PC-3 (cell line): ENCODE measurements around the gene DYNC1LI2. TPM values are rescaled to one million over a fixed set of nuclear protein-coding genes. Genes with fewer than 3 reads are reported as not detected.
"Not testable (repeated sequence)": the region's sequence is repeated elsewhere in the genome, so short reads cannot be mapped to it uniquely, and the experiment has no call there.

ENCODE experiments used
- ATAC-seq: fragments of 200-7000 bp; cut with Tn5 transposase; 2 replicates; pipeline ENCODE4 v1.9.1; 2020; ENCODE audit warnings: mild to moderate bottlenecking, moderate library complexity
- BruUV-seq: library from RNA; stranded (reverse); fragments of 400-500 nt; replicated peaks from 2 replicates; lab custom pipeline; 2021; lab: Mats Ljungman, UMichigan
- CTCF ChIA-PET: fragments of 300-600 bp; sonication (Branson Sonifier 250); formaldehyde crosslinking; loops from one replicate; lab custom pipeline; 2022; ENCODE audit warnings: antibody characterized with exemption; lab: Charles Lee
- POLR2A ChIA-PET: fragments of 300-600 bp; sonication (Branson Sonifier 250); formaldehyde crosslinking; loops from one replicate; lab custom pipeline; 2022; ENCODE audit warnings: antibody characterized with exemption; ENCODE audit not compliant: unreplicated experiment; lab: Charles Lee
- DNase-seq: peaks from one replicate; pipeline ENCODE4 v3.0.0-alpha.2; 2015
- H2AFZ ChIP-seq: fragments of 300-600 bp; sonication (generic); 2 replicates; pipeline ENCODE4 v1.6.0; 2016; ENCODE audit warnings: antibody characterized with exemption, low read length
- H3F3A ChIP-seq: fragments of 300-600 bp; sonication (generic); one replicate; pipeline ENCODE4 v1.6.0; 2017; ENCODE audit warnings: antibody characterized with exemption, low read length, control low read depth, mild to moderate bottlenecking; ENCODE audit not compliant: unreplicated experiment
- H3K27ac ChIP-seq: fragments of 300-600 bp; sonication (generic); 2 replicates; pipeline ENCODE4 v1.5.1; 2016; ENCODE audit warnings: mild to moderate bottlenecking, low read length
- H3K27me3 ChIP-seq: fragments of 300-600 bp; sonication (generic); 2 replicates; pipeline ENCODE4 v1.6.1; 2016; ENCODE audit warnings: low read length, mixed read lengths
- H3K36me3 ChIP-seq: fragments of 300-600 bp; sonication (generic); 2 replicates; pipeline ENCODE4 v1.6.1; 2016; ENCODE audit warnings: low read depth, mixed run types, low read length, mixed read lengths
- H3K4me1 ChIP-seq: fragments of 300-600 bp; sonication (generic); 2 replicates; pipeline ENCODE4 v1.5.1; 2016; ENCODE audit warnings: low read length; ENCODE audit not compliant: insufficient read depth
- H3K4me2 ChIP-seq: fragments of 300-600 bp; sonication (generic); 2 replicates; pipeline ENCODE4 v1.6.0; 2016; ENCODE audit warnings: low read length
- H3K4me3 ChIP-seq: fragments of 300-600 bp; sonication (generic); 2 replicates; pipeline ENCODE4 v1.5.1; 2016; ENCODE audit warnings: mild to moderate bottlenecking, low read length, mixed read lengths
- H3K79me2 ChIP-seq: fragments of 300-600 bp; sonication (generic); 2 replicates; pipeline ENCODE4 v1.6.1; 2017; ENCODE audit warnings: low read length, mixed read lengths
- H3K9ac ChIP-seq: fragments of 300-600 bp; sonication (generic); 2 replicates; pipeline ENCODE4 v1.6.0; 2016; ENCODE audit warnings: mild to moderate bottlenecking, low read length
- H3K9me2 ChIP-seq: fragments of 300-600 bp; sonication (generic); replicated peaks from 2 replicates; pipeline ENCODE4 v1.6.1; 2016; ENCODE audit warnings: mixed run types, low read length, mixed read lengths
- H3K9me3 ChIP-seq: fragments of 300-600 bp; sonication (generic); 2 replicates; pipeline ENCODE4 v1.6.1; 2016; ENCODE audit warnings: low read length, mixed read lengths
- H4K20me1 ChIP-seq: fragments of 300-600 bp; sonication (generic); 2 replicates; pipeline ENCODE4 v1.6.1; 2016; ENCODE audit warnings: low read length, mixed read lengths
- EZH2 ChIP-seq: fragments of 300-600 bp; sonication (generic); IDR thresholded peaks from one replicate; pipeline ENCODE4 v1.6.1; 2017; ENCODE audit warnings: antibody characterized with exemption, mild to moderate bottlenecking, low read length; ENCODE audit not compliant: unreplicated experiment
- EZH2phosphoT487 ChIP-seq: fragments of 300-600 bp; sonication (generic); IDR thresholded peaks from 2 replicates; pipeline ENCODE4 v1.6.1; 2018; ENCODE audit warnings: mild to moderate bottlenecking, antibody characterized with exemption, low read length, borderline replicate concordance
- intact Hi-C: fragments of 100-400 bp; cut with micrococcal nuclease; formaldehyde crosslinking; loops from 2 replicates; pipeline ENCODE4 v1.9.0; 2023
- total RNA-seq: library from RNA; depleted of rRNA; stranded (reverse); fragments of >200 nt; gene quantifications from 2 replicates; pipeline ENCODE4 v1.2.3, GENCODE V29; 2014
- TF ChIP-seq, protein P1 (sequence below): fragments of 300-600 bp; sonication (generic); conservative IDR thresholded peaks from 2 replicates; pipeline ENCODE4 v1.5.1; 2017; ENCODE audit warnings: antibody characterized with exemption, low read depth, mild to moderate bottlenecking, low read length

The DYNC1LI2 gene
- total RNA-seq, 1 experiment from 2014 or later, result 63.9 TPM

DNA sequence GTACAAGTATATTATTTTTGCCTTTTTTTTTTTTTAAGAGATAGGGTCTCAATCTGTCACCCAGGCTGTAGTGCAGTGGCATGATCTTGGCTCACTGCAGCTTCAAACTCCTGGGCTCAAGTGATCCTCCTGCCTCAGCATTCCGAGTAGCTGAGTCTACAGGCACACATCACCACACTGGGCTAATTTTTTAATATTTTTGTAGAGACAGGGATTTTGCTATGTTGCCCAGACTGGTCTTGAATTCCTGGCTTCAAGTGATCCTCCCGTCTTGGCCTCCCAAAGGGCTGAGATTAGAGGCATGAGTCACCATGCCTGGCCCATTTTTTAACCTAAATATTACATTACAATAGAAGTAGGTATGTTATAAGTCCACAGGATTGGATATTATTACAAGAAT is 46.8 kb upstream of the DYNC1LI2 start:
- CTCF ChIA-PET, result interaction anchor here (0.6 kb wide), 1 partner anchor 70 kb away, joined by 3 read pairs; no protein-coding TSS in a partner anchor
- intact Hi-C loops, result no loop called here
- Histone ChIP-seq H3K9me3 (no peaks in the 10 kb centered on the region), H4K20me1 (no peaks in the 10 kb centered on the region), H3K27me3 (no peaks in the 10 kb centered on the region), H3K9me2 (no peaks in the 10 kb centered on the region), H3K9ac (no peak overlapping the region), H3K36me3 (no peaks in the 10 kb centered on the region; the same call in 1 of the 2 replicates), H3K4me1 (no peaks in the 10 kb centered on the region), H3F3A (no peaks in the 10 kb centered on the region), H3K4me3 (no peak overlapping the region), H3K79me2 (no peaks in the 10 kb centered on the region), H3K27ac (no peak overlapping the region), H3K4me2 (no peak overlapping the region), H2AFZ (no peak overlapping the region)
- DNase-seq, result no peak
- TF ChIP-seq, protein P1, sequence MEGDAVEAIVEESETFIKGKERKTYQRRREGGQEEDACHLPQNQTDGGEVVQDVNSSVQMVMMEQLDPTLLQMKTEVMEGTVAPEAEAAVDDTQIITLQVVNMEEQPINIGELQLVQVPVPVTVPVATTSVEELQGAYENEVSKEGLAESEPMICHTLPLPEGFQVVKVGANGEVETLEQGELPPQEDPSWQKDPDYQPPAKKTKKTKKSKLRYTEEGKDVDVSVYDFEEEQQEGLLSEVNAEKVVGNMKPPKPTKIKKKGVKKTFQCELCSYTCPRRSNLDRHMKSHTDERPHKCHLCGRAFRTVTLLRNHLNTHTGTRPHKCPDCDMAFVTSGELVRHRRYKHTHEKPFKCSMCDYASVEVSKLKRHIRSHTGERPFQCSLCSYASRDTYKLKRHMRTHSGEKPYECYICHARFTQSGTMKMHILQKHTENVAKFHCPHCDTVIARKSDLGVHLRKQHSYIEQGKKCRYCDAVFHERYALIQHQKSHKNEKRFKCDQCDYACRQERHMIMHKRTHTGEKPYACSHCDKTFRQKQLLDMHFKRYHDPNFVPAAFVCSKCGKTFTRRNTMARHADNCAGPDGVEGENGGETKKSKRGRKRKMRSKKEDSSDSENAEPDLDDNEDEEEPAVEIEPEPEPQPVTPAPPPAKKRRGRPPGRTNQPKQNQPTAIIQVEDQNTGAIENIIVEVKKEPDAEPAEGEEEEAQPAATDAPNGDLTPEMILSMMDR, result no peak
- TF ChIP-seq EZH2, result no peak
- TF ChIP-seq EZH2phosphoT487, result no peak
- no TSS peak for BruUV-seq
- POLR2A ChIA-PET, result no interaction called here
- no peak for ATAC-seq

DNA sequence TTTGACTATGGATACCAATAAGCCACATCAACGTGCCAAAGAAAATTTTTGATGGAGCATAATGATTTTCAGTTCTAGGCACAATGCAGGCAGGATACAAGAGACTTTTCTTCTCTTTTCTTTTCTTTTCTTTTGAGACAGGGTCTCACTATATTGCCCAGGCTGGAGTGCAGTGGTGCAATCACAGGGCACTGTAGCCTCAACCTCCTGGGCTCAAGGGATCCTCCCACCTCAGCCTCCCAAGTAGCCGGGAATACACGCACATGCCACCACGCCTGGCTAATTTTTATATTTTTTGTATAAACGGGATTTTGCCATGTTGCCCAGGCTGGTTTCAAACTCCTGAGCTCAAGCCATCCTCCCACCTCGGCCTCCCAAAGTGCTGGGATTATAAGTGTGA is 42.6 kb upstream of the DYNC1LI2 start:
- H3K4me2 ChIP-seq, H3K27ac ChIP-seq, H3K27me3 ChIP-seq, H3K9me3 ChIP-seq, H3K9ac ChIP-seq, H3K36me3 ChIP-seq, H3K9me2 ChIP-seq, H4K20me1 ChIP-seq, POLR2A ChIA-PET, ATAC-seq, CTCF ChIA-PET, H3F3A ChIP-seq, H2AFZ ChIP-seq, H3K4me1 ChIP-seq, intact Hi-C loops, H3K4me3 ChIP-seq, BruUV-seq, DNase-seq, H3K79me2 ChIP-seq: not testable (repeated sequence)

GRCh38 chr16:66790130-66790733 is 38.8 kb upstream of the DYNC1LI2 start:
- TF ChIP-seq, protein P1, result no peak
- TF ChIP-seq EZH2, result no peak
- no peak for TF ChIP-seq EZH2phosphoT487
- H3K4me2 ChIP-seq, result no peak overlapping the region
- DNase-seq (no peak), ATAC-seq (no peak)
- H3K9ac ChIP-seq, result no peak overlapping the region
- ChIA-PET POLR2A (no interaction called here), CTCF (no interaction called here)
- no peaks in the 10 kb centered on the region for H3K27me3 ChIP-seq
- no peaks in the 10 kb centered on the region for H3K9me3 ChIP-seq
- H3K36me3 ChIP-seq, result no peaks in the 10 kb centered on the region
- H3F3A ChIP-seq, result no peaks in the 10 kb centered on the region
- H3K79me2 ChIP-seq, result no peaks in the 10 kb centered on the region
- H3K9me2 ChIP-seq, result no peaks in the 10 kb centered on the region
- no peaks in the 10 kb centered on the region for H4K20me1 ChIP-seq
- BruUV-seq, result no TSS peak
- no peak overlapping the region for H3K27ac ChIP-seq
- intact Hi-C loops, result no loop called here
- no peak overlapping the region for H2AFZ ChIP-seq
- H3K4me1 ChIP-seq, result no peaks in the 10 kb centered on the region
- no peak overlapping the region for H3K4me3 ChIP-seq
